Panc1 (cell line): ENCODE data around the gene OR6B1.

Experiments
- CTCF ChIP-seq: fragments of 450-650 bp; IDR thresholded peaks from 2 replicates; pipeline ENCODE4 v1.5.1; 2017; ENCODE audit warnings: mild to moderate bottlenecking
- POLR2AphosphoS5 ChIP-seq: IDR thresholded peaks from 2 replicates; pipeline ENCODE4 v1.6.1; 2012; ENCODE audit warnings: mild to moderate bottlenecking, low read depth, low read length, moderate library complexity
- TCF7L2 ChIP-seq: IDR thresholded peaks from 2 replicates; pipeline ENCODE4 v1.6.1; 2011; ENCODE audit warnings: mild to moderate bottlenecking, low read depth, low read length, inconsistent platforms

DNA sequence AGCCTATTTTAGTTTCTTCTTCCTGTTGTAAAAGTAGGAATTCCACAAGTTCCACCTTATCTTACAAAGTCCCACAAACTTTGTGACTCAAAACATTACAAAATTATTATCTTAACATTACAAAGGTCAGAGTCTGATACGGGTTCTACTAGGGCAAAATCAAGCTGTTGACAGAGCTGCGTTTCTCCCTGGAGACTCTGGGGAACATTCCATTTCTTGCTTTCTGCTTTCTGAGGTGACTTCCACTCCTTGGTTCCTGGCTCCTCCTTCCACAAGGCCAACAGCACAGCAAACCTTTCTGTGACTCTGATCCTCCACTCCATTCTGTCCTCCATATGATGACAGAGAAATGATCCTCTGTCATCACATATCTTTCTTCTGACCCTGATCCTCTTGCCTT lies 34.8 kb upstream of the OR6B1 start:
- TF ChIP-seq CTCF (no peak), POLR2AphosphoS5 (no peak), TCF7L2 (no peak)
